Smooth muscle cell (in vitro differentiated cells): Measurements from ENCODE around the gene SNCAIP. TPM values are rescaled to one million over a fixed set of nuclear protein-coding genes. Genes with fewer than 3 reads are reported as not detected.

Source experiments
- DNase-seq: peaks from one replicate; lab custom pipeline; 2025; ENCODE audit not compliant: unreplicated experiment; lab: John Stamatoyannopoulos, UW
- H2AFZ ChIP-seq: fragments of 200-600 bp; sonication (generic); 2 replicates; pipeline ENCODE4 v1.6.0; 2016; ENCODE audit warnings: antibody characterized with exemption, low read depth, mild to moderate bottlenecking
- H3F3A ChIP-seq: fragments of 200-600 bp; sonication (generic); 2 replicates; pipeline ENCODE4 v1.6.0; 2017; ENCODE audit warnings: antibody characterized with exemption, low read depth
- H3K27ac ChIP-seq: fragments of 200-600 bp; sonication (generic); 2 replicates; pipeline ENCODE4 v1.5.1; 2016; ENCODE audit warnings: low read depth, mild to moderate bottlenecking
- H3K27me3 ChIP-seq: fragments of 200-600 bp; sonication (generic); 2 replicates; pipeline ENCODE4 v1.6.1; 2016; ENCODE audit warnings: low read depth, mild to moderate bottlenecking
- H3K36me3 ChIP-seq: fragments of 200-600 bp; sonication (generic); 2 replicates; pipeline ENCODE4 v1.5.1; 2016; ENCODE audit warnings: low read depth
- H3K4me1 ChIP-seq: fragments of 200-600 bp; sonication (generic); 2 replicates; pipeline ENCODE4 v1.5.1; 2016; ENCODE audit warnings: low read depth
- H3K4me2 ChIP-seq: fragments of 200-600 bp; sonication (generic); 2 replicates; pipeline ENCODE4 v1.6.0; 2016; ENCODE audit warnings: mild to moderate bottlenecking
- H3K4me3 ChIP-seq: fragments of 200-600 bp; sonication (generic); 2 replicates; pipeline ENCODE4 v1.5.1; 2016; ENCODE audit warnings: mild to moderate bottlenecking
- H3K79me2 ChIP-seq: fragments of 200-600 bp; sonication (generic); 2 replicates; pipeline ENCODE4 v1.6.0; 2016; ENCODE audit warnings: low read depth, mild to moderate bottlenecking
- H3K9ac ChIP-seq: fragments of 200-600 bp; sonication (generic); 2 replicates; pipeline ENCODE4 v1.6.0; 2016; ENCODE audit warnings: low read depth
- H3K9me3 ChIP-seq: fragments of 200-600 bp; sonication (generic); replicated peaks from 2 replicates; pipeline ENCODE4 v1.5.1; 2016; ENCODE audit warnings: low read depth
- H4K20me1 ChIP-seq: fragments of 200-600 bp; sonication (generic); 2 replicates; pipeline ENCODE4 v1.6.0; 2016; ENCODE audit warnings: low read depth
- CTCF ChIP-seq: fragments of 200-600 bp; sonication (generic); IDR thresholded peaks from 2 replicates; pipeline ENCODE4 v1.5.1; 2017; ENCODE audit warnings: borderline replicate concordance, mild to moderate bottlenecking, antibody characterized with exemption; ENCODE audit not compliant: insufficient read depth, poor library complexity, severe bottlenecking
- WGBS: methylation state at CpG from one replicate; pipeline ENCODE4 v1.1.7; 2016; ENCODE audit warnings: low lambda C conversion rate; 5-methylcytosine and 5-hydroxymethylcytosine counted together
- polyA plus RNA-seq: library from polyadenylated mRNA; unstranded; fragments of >200 nt; fragmentation: Nextera tagmentation; extraction: Ambion mirVana; gene quantifications from 2 replicates; pipeline ENCODE4 v1.2.1, GENCODE V29; 2016
- total RNA-seq: library from RNA; depleted of rRNA; stranded (reverse); fragments of >200 nt; gene quantifications from 2 replicates; pipeline ENCODE4 v1.2.3, GENCODE V29; 2014

SNCAIP gene
- total and polyA plus RNA-seq, 2 experiments from 2014 or later, result 7.2 to 8.0 TPM

DNA sequence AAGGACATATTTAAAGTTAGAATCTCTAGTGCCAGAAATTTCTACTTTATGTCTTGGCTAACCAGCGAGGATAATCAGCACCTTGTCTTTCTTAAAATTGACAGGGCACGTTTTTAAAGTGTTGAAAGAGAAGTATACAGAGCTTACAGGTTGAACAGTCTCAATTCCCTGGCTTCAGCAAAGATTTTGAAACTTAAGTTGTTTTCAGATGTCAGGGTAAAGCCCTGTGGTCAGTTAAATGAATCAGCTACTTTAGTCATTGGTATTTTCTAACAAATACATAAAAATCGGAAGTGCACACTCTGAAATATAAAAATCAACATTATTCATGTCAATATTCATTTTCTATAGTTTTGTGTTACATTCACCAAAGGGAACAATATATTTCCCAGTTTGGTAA, 29.1 kb downstream of the SNCAIP start:
- Histone ChIP-seq H3K9ac (no peak overlapping the region), H3K27ac (no peak overlapping the region), H4K20me1 (no peaks in the 10 kb centered on the region), H3K36me3 (no peaks in the 10 kb centered on the region), H3K4me1 (no peaks in the 10 kb centered on the region), H3F3A (no peaks in the 10 kb centered on the region), H3K27me3 (no peaks in the 10 kb centered on the region), H2AFZ (no peak overlapping the region), H3K4me2 (no peak overlapping the region), H3K4me3 (no peak overlapping the region), H3K79me2 (no peaks in the 10 kb centered on the region), H3K9me3 (no peaks in the 10 kb centered on the region)
- no peak for DNase-seq
- TF ChIP-seq CTCF, result no peak
- WGBS, result 82% methylated on average over 3 of the region's 3 CpGs

DNA sequence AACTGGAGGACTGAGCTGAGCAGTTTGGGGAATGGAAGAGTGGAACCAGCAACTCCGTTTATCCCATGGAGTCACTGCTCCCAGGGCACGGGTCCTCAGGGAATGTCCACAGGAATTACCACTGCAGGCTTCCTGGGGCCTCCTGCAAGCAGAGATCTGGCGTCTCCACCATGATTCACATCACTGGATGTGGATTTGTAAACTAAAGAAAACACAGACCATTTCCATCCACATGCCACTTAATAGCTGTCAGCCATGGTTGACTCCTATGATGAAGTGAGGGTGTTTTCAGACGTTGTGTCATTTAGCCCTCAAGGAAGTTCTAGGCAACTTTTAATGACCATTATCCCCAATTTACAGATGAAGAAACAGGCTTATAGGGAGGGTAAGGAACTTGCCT, 30.2 kb downstream of the SNCAIP start:
- 57% methylated on average over 4 of the region's 4 CpGs for WGBS
- no peak overlapping the region for H3K4me3 ChIP-seq
- no peak overlapping the region for H2AFZ ChIP-seq
- no peaks in the 10 kb centered on the region for H3F3A ChIP-seq
- H3K9ac ChIP-seq, result no peak overlapping the region
- no peaks in the 10 kb centered on the region for H3K27me3 ChIP-seq
- H3K36me3 ChIP-seq, result no peaks in the 10 kb centered on the region
- no peak overlapping the region for H3K4me2 ChIP-seq
- H4K20me1 ChIP-seq, result no peaks in the 10 kb centered on the region
- DNase-seq, result no peak
- no peak overlapping the region for H3K27ac ChIP-seq
- H3K9me3 ChIP-seq, result no peaks in the 10 kb centered on the region
- no peak for TF ChIP-seq CTCF
- no peaks in the 10 kb centered on the region for H3K79me2 ChIP-seq
- no peaks in the 10 kb centered on the region for H3K4me1 ChIP-seq

DNA sequence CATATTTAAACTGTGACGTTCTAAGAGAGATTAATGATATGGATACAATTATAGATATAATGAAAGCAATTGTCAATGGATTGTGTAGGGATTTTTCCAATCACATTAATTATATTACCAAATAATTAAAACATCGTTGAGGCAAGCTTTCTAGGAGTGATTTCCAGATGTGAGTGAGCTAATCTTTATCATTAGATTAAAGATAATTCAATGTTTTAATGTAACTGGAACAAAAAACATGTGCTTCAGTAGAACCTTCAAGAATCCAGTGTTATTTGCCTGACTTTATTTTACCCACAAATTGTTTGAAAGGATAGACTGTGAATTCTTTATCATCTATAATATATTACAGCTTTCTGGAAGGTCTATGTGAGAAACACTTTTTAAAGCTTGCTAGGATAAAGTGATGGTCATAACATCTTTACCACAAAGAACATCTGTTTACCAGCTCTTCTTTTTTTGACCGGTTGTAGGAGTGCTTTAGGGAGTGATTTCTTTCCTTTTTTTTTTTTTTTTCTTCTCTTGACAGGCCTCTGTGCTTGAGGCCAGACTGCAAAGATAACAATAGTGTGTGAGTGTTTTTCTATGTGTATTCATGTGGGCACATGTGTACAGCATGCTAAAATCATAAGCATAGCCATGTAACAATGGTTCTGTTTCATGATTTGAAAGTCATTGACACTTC, 35.0 kb downstream of the SNCAIP start:
- Histone ChIP-seq H3K27ac (no peak overlapping the region), H3K4me3 (no peak overlapping the region), H2AFZ (no peak overlapping the region), H3K9ac (no peak overlapping the region), H3K4me1 (peaks cover 6% of the 10 kb centered on the region), H3K79me2 (no peaks in the 10 kb centered on the region), H3K9me3 (no peaks in the 10 kb centered on the region), H4K20me1 (no peaks in the 10 kb centered on the region), H3F3A (no peaks in the 10 kb centered on the region), H3K36me3 (no peaks in the 10 kb centered on the region), H3K4me2 (no peak overlapping the region), H3K27me3 (no peaks in the 10 kb centered on the region)
- no peak for DNase-seq
- no peak for TF ChIP-seq CTCF
- 52% methylated on average over 3 of the region's 3 CpGs for WGBS

DNA sequence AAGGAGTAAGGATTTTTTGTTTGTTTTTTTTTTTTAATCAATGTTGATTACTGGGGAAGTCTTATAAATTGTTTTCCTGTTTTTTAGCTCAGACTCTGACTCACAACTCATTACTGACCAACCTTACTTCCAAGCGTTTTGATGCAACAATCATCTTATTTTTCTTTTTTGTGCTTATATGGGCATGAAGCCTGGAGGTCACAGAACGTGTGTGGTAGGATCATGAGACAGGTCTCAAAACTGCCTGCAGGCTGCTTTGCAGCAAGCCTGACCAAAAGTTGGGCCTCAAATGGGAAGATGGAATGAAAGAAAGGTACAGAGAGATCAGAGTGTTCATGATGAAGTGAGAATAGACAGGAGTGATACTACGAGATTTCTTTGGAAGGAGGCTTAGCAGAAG, 38.5 kb downstream of the SNCAIP start:
- Histone ChIP-seq H2AFZ (no peak overlapping the region), H3F3A (peaks cover 12% of the 10 kb centered on the region), H3K79me2 (no peaks in the 10 kb centered on the region), H3K27ac (no peak overlapping the region), H3K4me2 (no peak overlapping the region), H3K36me3 (no peaks in the 10 kb centered on the region), H3K4me1 (peaks cover 25% of the 10 kb centered on the region), H3K4me3 (no peak overlapping the region), H3K27me3 (no peaks in the 10 kb centered on the region), H3K9me3 (no peaks in the 10 kb centered on the region), H3K9ac (no peak overlapping the region), H4K20me1 (no peaks in the 10 kb centered on the region)
- no peak for TF ChIP-seq CTCF
- DNase-seq, result no peak
- whole genome bisulfite sequencing, result 39% methylated on average over 3 of the region's 3 CpGs
